OCI-LY3 (cell line): ENCODE data around the gene CLCN2.

Source experiments
- H2AFZ ChIP-seq: fragments of 200-600, 300-600 bp; shearing (Covaris generic); 2 replicates; pipeline ENCODE4 v1.6.0; 2014; ENCODE audit warnings: antibody characterized with exemption, low read depth, low read length
- H3K27ac ChIP-seq: fragments of 200-600, 300-600 bp; sonication (generic); 2 replicates; pipeline ENCODE4 v1.5.1; 2014; ENCODE audit warnings: mild to moderate bottlenecking, low read length, moderate library complexity, mixed read lengths
- H3K27me3 ChIP-seq: fragments of 200-600, 300-600 bp; sonication (generic); 2 replicates; pipeline ENCODE4 v1.6.1; 2014; ENCODE audit warnings: low read depth, low read length, mixed read lengths
- H3K36me3 ChIP-seq: fragments of 200-600, 300-600 bp; sonication (generic); replicated peaks from 2 replicates; pipeline ENCODE3; 2014; ENCODE audit warnings: low read depth, low read length, mixed read lengths
- H3K4me1 ChIP-seq: fragments of 300-600, 200-600 bp; sonication (generic); 2 replicates; pipeline ENCODE4 v1.6.1; 2014; ENCODE audit warnings: low read length, mixed read lengths
- H3K4me2 ChIP-seq: fragments of 200-600, 300-600 bp; sonication (generic); 2 replicates; pipeline ENCODE4 v1.6.1; 2014; ENCODE audit warnings: low read length, mixed read lengths
- H3K4me3 ChIP-seq: fragments of 300-600, 200-600 bp; sonication (generic); 2 replicates; pipeline ENCODE4 v1.5.1; 2014; ENCODE audit warnings: antibody characterized with exemption, mild to moderate bottlenecking, low read length, moderate library complexity
- H3K79me2 ChIP-seq: fragments of 300-600, 200-600 bp; shearing (Covaris generic); 2 replicates; pipeline ENCODE4 v1.6.1; 2014; ENCODE audit warnings: mild to moderate bottlenecking, low read length, mixed read lengths
- H3K9ac ChIP-seq: fragments of 300-600, 200-600 bp; shearing (Covaris generic); 2 replicates; pipeline ENCODE4 v1.6.0; 2014; ENCODE audit warnings: mild to moderate bottlenecking, low read length, moderate library complexity
- H3K9me3 ChIP-seq: fragments of 200-600, 300-600 bp; shearing (Covaris generic); 2 replicates; pipeline ENCODE4 v1.6.1; 2014; ENCODE audit warnings: low read length, mixed read lengths; ENCODE audit not compliant: insufficient read depth
- H4K20me1 ChIP-seq: fragments of 200-600, 300-600 bp; sonication (generic); 2 replicates; pipeline ENCODE4 v1.6.1; 2016; ENCODE audit warnings: low read length, mixed read lengths; ENCODE audit not compliant: insufficient read depth
- EZH2phosphoT487 ChIP-seq: fragments of 200-600 bp; shearing (Covaris generic); IDR thresholded peaks from 2 replicates; pipeline ENCODE4 v1.6.1; 2018; ENCODE audit warnings: antibody characterized with exemption, mixed run types, low read depth
- TF ChIP-seq, protein P1 (sequence below): fragments of 200-600, 300-600 bp; sonication (generic); IDR thresholded peaks from 2 replicates; pipeline ENCODE4 v1.5.1; 2014; ENCODE audit warnings: antibody characterized with exemption, low read length, low read depth

The CLCN2 gene

DNA sequence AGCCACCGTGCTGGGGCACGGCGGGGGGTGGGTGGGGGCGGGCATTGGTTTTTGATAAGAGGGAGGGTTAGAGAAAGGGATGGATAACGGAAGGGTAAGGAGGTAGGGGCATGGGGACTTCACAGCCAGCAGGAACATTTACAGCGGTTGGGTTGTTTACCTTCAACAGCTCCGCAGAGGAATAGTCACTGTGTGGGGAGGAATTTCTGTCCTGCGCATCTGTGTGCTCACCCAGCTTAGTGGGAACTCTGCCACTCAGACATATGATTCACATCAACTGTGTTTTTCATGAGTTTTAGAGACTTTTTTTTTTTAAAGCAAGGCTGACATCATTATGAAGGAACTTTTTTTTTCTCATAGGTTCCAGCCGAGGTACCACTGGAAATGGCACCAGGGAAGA is 38.0 kb upstream of the CLCN2 start:
- Histone ChIP-seq H3K9me3 (no peaks in the 10 kb centered on the region), H4K20me1 (no peaks in the 10 kb centered on the region), H3K27ac (no peak overlapping the region), H3K36me3 (no peaks in the 10 kb centered on the region), H2AFZ (no peak overlapping the region), H3K4me3 (no peak overlapping the region), H3K4me1 (no peaks in the 10 kb centered on the region), H3K9ac (no peak overlapping the region), H3K4me2 (no peak overlapping the region), H3K27me3 (peaks cover 2% of the 10 kb centered on the region; the same call in 1 of the 2 replicates), H3K79me2 (no peaks in the 10 kb centered on the region)
- no peak for TF ChIP-seq EZH2phosphoT487
- TF ChIP-seq, protein P1, sequence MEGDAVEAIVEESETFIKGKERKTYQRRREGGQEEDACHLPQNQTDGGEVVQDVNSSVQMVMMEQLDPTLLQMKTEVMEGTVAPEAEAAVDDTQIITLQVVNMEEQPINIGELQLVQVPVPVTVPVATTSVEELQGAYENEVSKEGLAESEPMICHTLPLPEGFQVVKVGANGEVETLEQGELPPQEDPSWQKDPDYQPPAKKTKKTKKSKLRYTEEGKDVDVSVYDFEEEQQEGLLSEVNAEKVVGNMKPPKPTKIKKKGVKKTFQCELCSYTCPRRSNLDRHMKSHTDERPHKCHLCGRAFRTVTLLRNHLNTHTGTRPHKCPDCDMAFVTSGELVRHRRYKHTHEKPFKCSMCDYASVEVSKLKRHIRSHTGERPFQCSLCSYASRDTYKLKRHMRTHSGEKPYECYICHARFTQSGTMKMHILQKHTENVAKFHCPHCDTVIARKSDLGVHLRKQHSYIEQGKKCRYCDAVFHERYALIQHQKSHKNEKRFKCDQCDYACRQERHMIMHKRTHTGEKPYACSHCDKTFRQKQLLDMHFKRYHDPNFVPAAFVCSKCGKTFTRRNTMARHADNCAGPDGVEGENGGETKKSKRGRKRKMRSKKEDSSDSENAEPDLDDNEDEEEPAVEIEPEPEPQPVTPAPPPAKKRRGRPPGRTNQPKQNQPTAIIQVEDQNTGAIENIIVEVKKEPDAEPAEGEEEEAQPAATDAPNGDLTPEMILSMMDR = no peak

DNA sequence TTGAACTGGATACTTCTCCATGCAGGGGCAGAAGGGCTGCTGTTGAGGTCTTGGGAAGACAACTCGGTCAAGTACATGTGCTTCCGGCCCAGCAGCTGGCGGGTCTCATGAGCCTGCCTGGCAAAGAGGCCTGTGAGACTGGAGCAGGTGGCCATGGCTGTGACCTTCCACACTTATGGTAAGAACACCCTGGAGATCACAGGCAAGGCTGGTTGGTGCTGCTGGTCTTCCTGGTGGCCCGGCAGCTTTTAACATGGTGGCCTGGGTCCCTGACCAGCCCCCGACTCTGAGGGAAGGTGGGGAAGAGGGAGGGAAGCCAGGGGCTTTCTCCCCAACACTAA is 33.9 kb upstream of the CLCN2 start:
- H3K4me1 ChIP-seq = no peaks in the 10 kb centered on the region
- no peaks in the 10 kb centered on the region for H3K79me2 ChIP-seq
- no peak overlapping the region for H3K27ac ChIP-seq
- no peaks in the 10 kb centered on the region for H3K9me3 ChIP-seq
- no peak overlapping the region for H2AFZ ChIP-seq
- no peaks in the 10 kb centered on the region for H4K20me1 ChIP-seq
- no peak for TF ChIP-seq EZH2phosphoT487
- TF ChIP-seq, protein P1 = no peak
- H3K27me3 ChIP-seq = 0 out of 2 replicates have a peak, but pooled peaks cover 2% of the 10 kb centered on the region
- no peak overlapping the region for H3K4me2 ChIP-seq
- no peak overlapping the region for H3K4me3 ChIP-seq
- H3K9ac ChIP-seq = no peak overlapping the region
- no peaks in the 10 kb centered on the region for H3K36me3 ChIP-seq

DNA sequence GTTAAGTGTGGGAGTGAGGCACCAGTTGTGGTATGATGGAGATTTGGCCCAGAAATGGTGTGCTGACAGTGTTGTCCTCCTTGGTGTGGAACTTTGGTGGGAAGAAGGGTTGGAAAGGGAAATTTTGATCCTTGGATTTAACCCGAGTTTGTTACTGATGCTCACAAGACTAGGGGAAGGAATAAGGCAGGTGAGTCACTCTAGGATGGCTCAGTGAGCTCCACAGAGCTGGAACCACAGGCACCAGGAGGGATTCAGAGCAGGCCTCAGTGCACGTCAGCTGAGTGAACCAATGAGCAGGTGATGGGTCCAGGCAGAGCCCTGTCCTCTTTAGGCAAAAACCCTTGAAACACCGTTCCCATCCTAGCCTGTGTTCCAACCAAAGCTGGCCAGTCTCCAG is 29.9 kb upstream of the CLCN2 start:
- Histone ChIP-seq H3K4me2 (no peak overlapping the region), H3K27me3 (0 out of 2 replicates have a peak, but pooled peaks cover 2% of the 10 kb centered on the region), H3K4me1 (no peaks in the 10 kb centered on the region), H3K27ac (no peak overlapping the region), H3K79me2 (no peaks in the 10 kb centered on the region), H3K36me3 (no peaks in the 10 kb centered on the region), H3K4me3 (no peak overlapping the region), H4K20me1 (no peaks in the 10 kb centered on the region), H3K9me3 (no peaks in the 10 kb centered on the region), H2AFZ (no peak overlapping the region), H3K9ac (no peak overlapping the region)
- no peak for TF ChIP-seq EZH2phosphoT487
- TF ChIP-seq, protein P1 = no peak

DNA sequence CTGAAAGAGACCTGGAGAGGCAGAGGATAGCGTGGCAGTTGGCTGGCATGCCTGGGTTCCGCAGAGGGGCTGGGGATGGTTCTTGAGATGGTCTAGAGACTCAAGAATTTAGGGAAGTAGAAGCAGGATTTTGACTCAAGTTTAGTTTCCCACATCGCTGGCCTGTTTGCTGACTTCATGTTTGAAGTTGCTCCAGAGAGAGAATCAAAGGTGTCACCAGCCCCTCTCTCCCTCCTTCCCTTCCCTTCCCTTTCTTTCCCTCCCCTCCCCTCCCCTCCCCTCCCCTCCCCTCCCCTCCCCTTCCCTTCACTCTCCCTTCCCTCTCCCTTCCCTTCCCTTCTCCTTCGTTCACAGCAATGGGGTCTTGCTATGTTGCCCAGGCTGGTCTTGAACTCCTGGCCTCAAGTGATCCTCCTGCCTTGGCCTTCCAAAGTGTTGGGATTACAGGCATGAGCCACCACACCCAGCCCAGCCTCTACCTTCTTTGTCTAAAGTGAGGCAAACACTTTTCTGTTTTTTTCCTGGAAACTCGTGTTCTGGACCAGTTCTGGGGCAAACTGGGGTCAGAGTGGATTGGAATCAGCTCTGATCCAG is 28.6 kb upstream of the CLCN2 start:
- Histone ChIP-seq H3K36me3 (no peaks in the 10 kb centered on the region), H2AFZ (no peak overlapping the region), H3K79me2 (no peaks in the 10 kb centered on the region), H3K4me1 (no peaks in the 10 kb centered on the region), H4K20me1 (no peaks in the 10 kb centered on the region), H3K9ac (no peak overlapping the region), H3K27ac (no peak overlapping the region), H3K4me3 (no peak overlapping the region), H3K27me3 (no peaks in the 10 kb centered on the region), H3K9me3 (no peaks in the 10 kb centered on the region), H3K4me2 (no peak overlapping the region)
- TF ChIP-seq, protein P1 = no peak
- TF ChIP-seq EZH2phosphoT487 = no peak
